Uterus (tissue), 2 donors: ENCODE results near the gene TTC22.

Source experiments
- POLR2A ChIP-seq, 2 donors: fragments of 450-650 bp; IDR thresholded peaks; one replicate each; pipeline ENCODE4 v1.6.1; 2016; ENCODE audit warnings: antibody characterized with exemption in 2 of 2, mild to moderate bottlenecking in 1 of 2, moderate library complexity in 1 of 2
- TF ChIP-seq, protein P1 (sequence below), 4 experiments: fragments of 200-600 bp in 2 of 4; fragments of 450-650 bp in 2 of 4; sonication (generic) in 2 of 4; IDR thresholded peaks; one replicate each; pipeline ENCODE4 v1.5.1; 2016 to 2019; ENCODE audit warnings: antibody characterized with exemption in 4 of 4, mild to moderate bottlenecking in 2 of 4, moderate library complexity in 1 of 4

- TF ChIP-seq POLR2A (IDR thresholded peaks at IDR 0.05) = no peak
- TF ChIP-seq, protein P1, sequence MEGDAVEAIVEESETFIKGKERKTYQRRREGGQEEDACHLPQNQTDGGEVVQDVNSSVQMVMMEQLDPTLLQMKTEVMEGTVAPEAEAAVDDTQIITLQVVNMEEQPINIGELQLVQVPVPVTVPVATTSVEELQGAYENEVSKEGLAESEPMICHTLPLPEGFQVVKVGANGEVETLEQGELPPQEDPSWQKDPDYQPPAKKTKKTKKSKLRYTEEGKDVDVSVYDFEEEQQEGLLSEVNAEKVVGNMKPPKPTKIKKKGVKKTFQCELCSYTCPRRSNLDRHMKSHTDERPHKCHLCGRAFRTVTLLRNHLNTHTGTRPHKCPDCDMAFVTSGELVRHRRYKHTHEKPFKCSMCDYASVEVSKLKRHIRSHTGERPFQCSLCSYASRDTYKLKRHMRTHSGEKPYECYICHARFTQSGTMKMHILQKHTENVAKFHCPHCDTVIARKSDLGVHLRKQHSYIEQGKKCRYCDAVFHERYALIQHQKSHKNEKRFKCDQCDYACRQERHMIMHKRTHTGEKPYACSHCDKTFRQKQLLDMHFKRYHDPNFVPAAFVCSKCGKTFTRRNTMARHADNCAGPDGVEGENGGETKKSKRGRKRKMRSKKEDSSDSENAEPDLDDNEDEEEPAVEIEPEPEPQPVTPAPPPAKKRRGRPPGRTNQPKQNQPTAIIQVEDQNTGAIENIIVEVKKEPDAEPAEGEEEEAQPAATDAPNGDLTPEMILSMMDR (IDR thresholded peaks at IDR 0.05) = no peak
These were observed 19.0 kb downstream of the TTC22 start for GRCh38 chr1:54782156-54782555.
